Lower lobe of right lung (tissue), 2 donors: Measurements from ENCODE around the gene CRAT. TPM values are rescaled to one million over a fixed set of nuclear protein-coding genes. Genes with fewer than 3 reads are reported as not detected.
A peak's percentile ranks its signal among the peaks of the same experiment; 100 is the strongest.

Experiments
- ATAC-seq, 2 donors: fragments of 200-7000 bp; cut with Tn5 transposase; one replicate each; pipeline ENCODE4 v1.9.1; 2020 to 2022; ENCODE audit warnings: mild to moderate bottlenecking in 2 of 2, moderate library complexity in 2 of 2
- DNase-seq: peaks from one replicate; pipeline ENCODE4 v3.0.0-alpha.2; 2020
- H3K27ac ChIP-seq: fragments of 200-600 bp; one replicate; pipeline ENCODE4 v1.8.0; 2022
- H3K27me3 ChIP-seq: fragments of 200-600 bp; one replicate; pipeline ENCODE4 v1.8.0; 2022; ENCODE audit warnings: low read depth
- H3K36me3 ChIP-seq: fragments of 200-600 bp; one replicate; pipeline ENCODE4 v1.8.0; 2022; ENCODE audit warnings: mild to moderate bottlenecking
- H3K4me1 ChIP-seq: fragments of 200-600 bp; one replicate; pipeline ENCODE4 v1.8.0; 2022
- H3K4me3 ChIP-seq: fragments of 200-600 bp; one replicate; pipeline ENCODE4 v1.8.0; 2022; ENCODE audit warnings: mild to moderate bottlenecking
- H3K9me3 ChIP-seq: fragments of 200-600 bp; one replicate; pipeline ENCODE4 v1.8.0; 2022
- CTCF ChIP-seq: fragments of 200-600 bp; IDR thresholded peaks from one replicate; pipeline ENCODE4 v1.8.0; 2022; ENCODE audit warnings: antibody characterized with exemption, mild to moderate bottlenecking
- intact Hi-C: fragments of 100-400 bp; cut with DNase I; formaldehyde crosslinking; loops from one replicate; pipeline ENCODE4 v1.11.0; 2022
- total RNA-seq: library from RNA; stranded (reverse); fragmentation: NEBNext Ultra II Directional; extraction: Animal tissue kit (Norgen Biotek cat#: 25700); gene quantifications from one replicate; pipeline ENCODE4 v1.2.1, GENCODE V29; 2021
- donor health status: DM: no; HTN: yes; CAD: no; lungs with severe emphysema.

CRAT gene
- total RNA-seq, 1 donor from 2014 or later, result 23.2 TPM

DNA sequence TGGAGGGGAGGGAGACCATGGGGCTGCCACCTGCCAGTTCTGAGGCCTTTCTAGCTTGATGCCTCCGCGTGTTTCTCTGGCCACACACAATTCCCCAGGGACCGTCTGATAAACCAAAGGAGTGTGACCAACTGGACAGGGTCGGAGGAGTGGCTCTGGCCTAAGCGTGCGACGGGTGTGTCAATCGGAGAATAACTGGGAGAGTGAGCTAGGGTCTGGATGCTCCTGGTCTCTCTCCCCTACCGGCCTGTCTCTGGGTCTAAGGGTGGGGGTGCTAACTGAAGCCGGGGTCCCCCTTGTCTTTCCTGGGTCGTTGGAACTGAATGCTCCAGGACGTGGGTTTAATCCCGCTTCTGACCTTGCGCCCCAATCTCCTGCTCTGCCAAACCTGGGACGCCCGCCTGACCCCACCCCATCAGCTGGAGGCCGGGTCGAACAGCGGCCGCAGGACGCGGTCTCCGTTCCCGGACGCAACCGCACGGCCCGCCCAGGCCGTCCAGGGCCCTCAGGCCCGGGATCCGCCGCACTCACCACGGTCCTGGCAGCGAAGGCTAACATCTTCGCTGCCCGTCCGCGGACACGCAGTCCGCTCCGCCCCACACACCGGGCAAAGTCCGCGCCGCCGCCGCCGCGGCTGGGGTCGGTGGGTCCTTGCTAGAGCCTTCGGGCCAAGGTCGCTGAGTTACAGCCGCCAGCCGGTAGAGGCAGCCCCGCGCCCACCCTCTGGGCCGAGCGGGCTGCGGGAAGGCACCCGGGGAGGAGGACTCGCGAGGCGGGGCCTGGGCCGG is 447 bp downstream of the CRAT start:
- intact Hi-C loops, result no loop called here
- DNase-seq (no peak), ATAC-seq (peak; percentile 1 to 43)
- Histone ChIP-seq H3K36me3 (peaks cover 14% of the 10 kb centered on the region), H3K27me3 (no peaks in the 10 kb centered on the region), H3K4me1 (peaks cover 39% of the 10 kb centered on the region), H3K9me3 (no peaks in the 10 kb centered on the region), H3K27ac (peak overlapping the region; percentile 93), H3K4me3 (peak overlapping the region; percentile 73)
- no peak for TF ChIP-seq CTCF

DNA sequence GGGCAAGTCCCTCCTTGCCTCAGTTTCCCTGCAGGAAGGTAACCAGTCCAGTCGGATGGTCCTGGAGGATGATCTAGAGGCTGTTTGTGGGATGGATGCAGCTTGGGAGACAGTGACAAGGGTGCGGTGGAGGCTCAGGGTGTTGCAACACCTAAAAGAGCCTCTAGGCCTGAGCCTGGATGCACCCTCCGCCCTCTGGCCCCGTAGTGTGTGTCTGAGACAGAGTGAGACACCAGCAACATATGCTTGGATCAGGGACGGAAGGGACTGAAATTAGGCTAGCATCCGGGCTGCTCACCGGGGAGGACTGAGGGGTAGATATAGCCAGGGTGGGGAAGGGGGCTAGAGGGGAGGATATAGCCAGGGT is 1.1 kb downstream of the CRAT start:
- peaks cover 14% of the 10 kb centered on the region for H3K36me3 ChIP-seq
- H3K27me3 ChIP-seq, result no peaks in the 10 kb centered on the region
- no peak overlapping the region for H3K27ac ChIP-seq
- H3K4me1 ChIP-seq, result peaks cover 36% of the 10 kb centered on the region
- TF ChIP-seq CTCF, result no peak
- no peaks in the 10 kb centered on the region for H3K9me3 ChIP-seq
- no peak for ATAC-seq
- H3K4me3 ChIP-seq, result peak overlapping the region; percentile 73
- intact Hi-C loops, result no loop called here
- DNase-seq, result no peak

- H3K4me3 ChIP-seq, result no peak overlapping the region
- no peaks in the 10 kb centered on the region for H3K9me3 ChIP-seq
- intact Hi-C loops, result no loop called here
- ATAC-seq, result no peak
- no peak overlapping the region for H3K27ac ChIP-seq
- no peak for TF ChIP-seq CTCF
- H3K36me3 ChIP-seq, result peaks cover 14% of the 10 kb centered on the region
- H3K27me3 ChIP-seq, result no peaks in the 10 kb centered on the region
- peaks cover 31% of the 10 kb centered on the region for H3K4me1 ChIP-seq
- no peak for DNase-seq
These were observed 1.6 kb downstream of the CRAT start for GRCh38 chr9:129108805-129109536.

DNA sequence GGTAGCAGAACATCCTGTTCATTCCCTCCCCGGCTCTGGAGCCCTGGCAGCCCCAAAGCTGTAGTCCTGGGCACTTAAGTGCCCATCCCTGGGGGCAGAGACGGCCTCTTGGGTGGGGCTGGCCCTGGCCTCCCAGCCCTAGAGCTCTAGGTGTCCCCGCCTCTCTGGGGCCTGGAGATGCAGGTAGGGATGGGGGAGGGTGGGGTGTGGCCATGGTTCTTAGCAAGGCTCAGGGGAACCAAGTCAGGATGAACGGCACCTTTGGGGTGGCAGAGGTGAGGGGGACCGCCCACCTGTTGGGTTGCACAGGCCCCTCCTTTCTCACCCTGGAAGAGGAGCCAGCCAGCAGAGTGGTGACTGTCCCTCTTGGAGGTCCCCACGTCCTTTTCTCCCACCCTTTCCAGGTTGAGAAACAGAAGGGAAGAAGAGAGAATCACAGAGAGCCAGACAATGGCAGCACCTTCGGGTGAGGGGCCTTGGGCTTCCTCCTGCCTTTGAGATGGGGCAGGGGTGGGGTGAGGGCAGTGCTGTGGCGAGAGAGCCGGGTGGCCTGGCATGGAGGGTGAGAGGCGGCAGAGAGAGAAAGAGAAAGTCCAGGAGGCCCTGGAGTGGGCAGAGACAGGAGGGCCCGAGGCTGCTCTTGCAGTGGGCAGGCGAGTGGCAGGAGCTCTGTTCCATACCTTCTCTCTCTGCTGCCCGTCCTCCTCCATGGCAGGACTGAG is 2.3 kb downstream of the CRAT start:
- Histone ChIP-seq H3K4me1 (peaks cover 26% of the 10 kb centered on the region), H3K4me3 (no peak overlapping the region), H3K27me3 (no peaks in the 10 kb centered on the region), H3K36me3 (peaks cover 14% of the 10 kb centered on the region), H3K9me3 (no peaks in the 10 kb centered on the region), H3K27ac (no peak overlapping the region)
- intact Hi-C loops, result no loop called here
- ATAC-seq, result no peak
- no peak for TF ChIP-seq CTCF
- DNase-seq, result no peak

DNA sequence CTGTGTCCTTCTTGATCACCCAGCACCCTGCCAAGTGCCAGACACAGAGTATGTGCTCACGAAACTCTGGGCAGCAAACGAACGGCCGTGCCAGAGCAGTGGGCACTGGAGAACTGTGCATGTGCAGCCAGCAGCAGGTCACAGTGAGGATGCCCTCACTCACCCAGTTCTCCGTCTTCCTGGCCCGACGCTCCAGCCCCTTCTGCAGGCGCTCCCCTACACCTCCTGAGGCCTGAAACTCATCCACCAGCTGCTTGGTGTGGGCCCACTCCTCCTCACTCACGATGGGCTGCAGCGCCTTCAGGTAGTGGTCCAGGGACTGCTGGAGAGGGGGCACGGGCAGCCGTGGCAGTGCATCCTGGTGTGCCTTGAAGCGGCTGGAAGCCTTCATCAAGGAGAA is 2.9 kb downstream of the CRAT start:
- intact Hi-C loops, result no loop called here

More for the DNA sequence above, 2.9 kb downstream of the CRAT start:
- ATAC-seq (no peak), DNase-seq (no peak)
- H3K36me3 ChIP-seq, result peaks cover 14% of the 10 kb centered on the region
- H3K9me3 ChIP-seq, result no peaks in the 10 kb centered on the region
- H3K4me3 ChIP-seq, result no peak overlapping the region
- TF ChIP-seq CTCF, result no peak
- no peaks in the 10 kb centered on the region for H3K27me3 ChIP-seq
- H3K27ac ChIP-seq, result no peak overlapping the region
- H3K4me1 ChIP-seq, result peaks cover 20% of the 10 kb centered on the region
